Measurements from ENCODE around the gene SSBP2.
"Not testable (repeated sequence)": the region's sequence is repeated elsewhere in the genome, so short reads cannot be mapped to it uniquely, and the experiment has no call there.

DNA sequence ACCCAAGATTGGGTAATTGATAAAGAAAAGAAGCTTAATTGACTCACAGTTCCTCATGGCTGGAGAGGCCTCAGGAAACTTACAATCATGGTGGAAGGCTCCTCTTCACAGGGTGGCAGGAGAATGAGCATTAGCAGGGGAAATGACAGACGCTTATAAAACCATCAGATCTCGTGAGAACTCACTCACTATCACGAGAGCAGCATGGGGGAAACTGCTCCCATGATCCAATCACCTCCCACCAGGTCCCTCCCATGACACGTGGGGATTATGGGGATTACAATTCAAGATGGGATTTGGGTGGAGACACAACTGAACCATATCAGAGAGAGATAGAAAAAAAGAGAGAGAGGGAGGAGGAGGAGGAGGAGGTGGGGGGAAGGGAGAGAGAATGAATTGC, 343.1 kb downstream of the SSBP2 start:
- TF ChIP-seq YY1 (IDR thresholded peaks at IDR 0.05; ENCODE audit: extremely low read depth, insufficient replicate concordance, low read depth, low read length); ELF1 (IDR thresholded peaks at IDR 0.05; ENCODE audit: borderline replicate concordance, low read depth); POLR2A (IDR thresholded peaks at IDR 0.05; ENCODE audit: borderline replicate concordance, extremely low read depth, insufficient read depth, insufficient read length); RAD21 (IDR thresholded peaks at IDR 0.05; ENCODE audit: low read depth); EZH2 (IDR thresholded peaks at IDR 0.05); ZFX (IDR thresholded peaks at IDR 0.05); JUND (IDR thresholded peaks at IDR 0.05); CEBPB (IDR thresholded peaks at IDR 0.05; ENCODE audit: low read depth); EZH2phosphoT487 (IDR thresholded peaks at IDR 0.05; ENCODE audit: borderline replicate concordance): not testable (repeated sequence)
- TF ChIP-seq, protein P1, sequence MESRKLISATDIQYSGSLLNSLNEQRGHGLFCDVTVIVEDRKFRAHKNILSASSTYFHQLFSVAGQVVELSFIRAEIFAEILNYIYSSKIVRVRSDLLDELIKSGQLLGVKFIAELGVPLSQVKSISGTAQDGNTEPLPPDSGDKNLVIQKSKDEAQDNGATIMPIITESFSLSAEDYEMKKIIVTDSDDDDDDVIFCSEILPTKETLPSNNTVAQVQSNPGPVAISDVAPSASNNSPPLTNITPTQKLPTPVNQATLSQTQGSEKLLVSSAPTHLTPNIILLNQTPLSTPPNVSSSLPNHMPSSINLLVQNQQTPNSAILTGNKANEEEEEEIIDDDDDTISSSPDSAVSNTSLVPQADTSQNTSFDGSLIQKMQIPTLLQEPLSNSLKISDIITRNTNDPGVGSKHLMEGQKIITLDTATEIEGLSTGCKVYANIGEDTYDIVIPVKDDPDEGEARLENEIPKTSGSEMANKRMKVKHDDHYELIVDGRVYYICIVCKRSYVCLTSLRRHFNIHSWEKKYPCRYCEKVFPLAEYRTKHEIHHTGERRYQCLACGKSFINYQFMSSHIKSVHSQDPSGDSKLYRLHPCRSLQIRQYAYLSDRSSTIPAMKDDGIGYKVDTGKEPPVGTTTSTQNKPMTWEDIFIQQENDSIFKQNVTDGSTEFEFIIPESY (IDR thresholded peaks at IDR 0.05; ENCODE audit: extremely low read depth, insufficient replicate concordance, low read length), result not testable (repeated sequence)
- TF ChIP-seq, protein P2, sequence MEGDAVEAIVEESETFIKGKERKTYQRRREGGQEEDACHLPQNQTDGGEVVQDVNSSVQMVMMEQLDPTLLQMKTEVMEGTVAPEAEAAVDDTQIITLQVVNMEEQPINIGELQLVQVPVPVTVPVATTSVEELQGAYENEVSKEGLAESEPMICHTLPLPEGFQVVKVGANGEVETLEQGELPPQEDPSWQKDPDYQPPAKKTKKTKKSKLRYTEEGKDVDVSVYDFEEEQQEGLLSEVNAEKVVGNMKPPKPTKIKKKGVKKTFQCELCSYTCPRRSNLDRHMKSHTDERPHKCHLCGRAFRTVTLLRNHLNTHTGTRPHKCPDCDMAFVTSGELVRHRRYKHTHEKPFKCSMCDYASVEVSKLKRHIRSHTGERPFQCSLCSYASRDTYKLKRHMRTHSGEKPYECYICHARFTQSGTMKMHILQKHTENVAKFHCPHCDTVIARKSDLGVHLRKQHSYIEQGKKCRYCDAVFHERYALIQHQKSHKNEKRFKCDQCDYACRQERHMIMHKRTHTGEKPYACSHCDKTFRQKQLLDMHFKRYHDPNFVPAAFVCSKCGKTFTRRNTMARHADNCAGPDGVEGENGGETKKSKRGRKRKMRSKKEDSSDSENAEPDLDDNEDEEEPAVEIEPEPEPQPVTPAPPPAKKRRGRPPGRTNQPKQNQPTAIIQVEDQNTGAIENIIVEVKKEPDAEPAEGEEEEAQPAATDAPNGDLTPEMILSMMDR (IDR thresholded peaks at IDR 0.05 in 2 of 3, conservative IDR thresholded peaks at IDR 0.05 in 1 of 3; ENCODE audit: borderline replicate concordance in 1 of 3, insufficient read depth in 1 of 3, low read depth in 2 of 3, low read length in 2 of 3), result not testable (repeated sequence)
- TF ChIP-seq, protein P3, sequence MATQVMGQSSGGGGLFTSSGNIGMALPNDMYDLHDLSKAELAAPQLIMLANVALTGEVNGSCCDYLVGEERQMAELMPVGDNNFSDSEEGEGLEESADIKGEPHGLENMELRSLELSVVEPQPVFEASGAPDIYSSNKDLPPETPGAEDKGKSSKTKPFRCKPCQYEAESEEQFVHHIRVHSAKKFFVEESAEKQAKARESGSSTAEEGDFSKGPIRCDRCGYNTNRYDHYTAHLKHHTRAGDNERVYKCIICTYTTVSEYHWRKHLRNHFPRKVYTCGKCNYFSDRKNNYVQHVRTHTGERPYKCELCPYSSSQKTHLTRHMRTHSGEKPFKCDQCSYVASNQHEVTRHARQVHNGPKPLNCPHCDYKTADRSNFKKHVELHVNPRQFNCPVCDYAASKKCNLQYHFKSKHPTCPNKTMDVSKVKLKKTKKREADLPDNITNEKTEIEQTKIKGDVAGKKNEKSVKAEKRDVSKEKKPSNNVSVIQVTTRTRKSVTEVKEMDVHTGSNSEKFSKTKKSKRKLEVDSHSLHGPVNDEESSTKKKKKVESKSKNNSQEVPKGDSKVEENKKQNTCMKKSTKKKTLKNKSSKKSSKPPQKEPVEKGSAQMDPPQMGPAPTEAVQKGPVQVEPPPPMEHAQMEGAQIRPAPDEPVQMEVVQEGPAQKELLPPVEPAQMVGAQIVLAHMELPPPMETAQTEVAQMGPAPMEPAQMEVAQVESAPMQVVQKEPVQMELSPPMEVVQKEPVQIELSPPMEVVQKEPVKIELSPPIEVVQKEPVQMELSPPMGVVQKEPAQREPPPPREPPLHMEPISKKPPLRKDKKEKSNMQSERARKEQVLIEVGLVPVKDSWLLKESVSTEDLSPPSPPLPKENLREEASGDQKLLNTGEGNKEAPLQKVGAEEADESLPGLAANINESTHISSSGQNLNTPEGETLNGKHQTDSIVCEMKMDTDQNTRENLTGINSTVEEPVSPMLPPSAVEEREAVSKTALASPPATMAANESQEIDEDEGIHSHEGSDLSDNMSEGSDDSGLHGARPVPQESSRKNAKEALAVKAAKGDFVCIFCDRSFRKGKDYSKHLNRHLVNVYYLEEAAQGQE (IDR thresholded peaks at IDR 0.05; ENCODE audit: low read depth), result not testable (repeated sequence)
- TF ChIP-seq, protein P4, sequence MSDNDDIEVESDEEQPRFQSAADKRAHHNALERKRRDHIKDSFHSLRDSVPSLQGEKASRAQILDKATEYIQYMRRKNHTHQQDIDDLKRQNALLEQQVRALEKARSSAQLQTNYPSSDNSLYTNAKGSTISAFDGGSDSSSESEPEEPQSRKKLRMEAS (IDR thresholded peaks at IDR 0.05), result not testable (repeated sequence)

Measured in HCT116 (cell line).